GM04503 (cell line): ENCODE results near the gene NUDT6.

Experiments
- DNase-seq: peaks from one replicate; pipeline ENCODE4 v3.0.0-alpha.2; 2012; ENCODE audit warnings: low read depth

NUDT6 gene

DNA sequence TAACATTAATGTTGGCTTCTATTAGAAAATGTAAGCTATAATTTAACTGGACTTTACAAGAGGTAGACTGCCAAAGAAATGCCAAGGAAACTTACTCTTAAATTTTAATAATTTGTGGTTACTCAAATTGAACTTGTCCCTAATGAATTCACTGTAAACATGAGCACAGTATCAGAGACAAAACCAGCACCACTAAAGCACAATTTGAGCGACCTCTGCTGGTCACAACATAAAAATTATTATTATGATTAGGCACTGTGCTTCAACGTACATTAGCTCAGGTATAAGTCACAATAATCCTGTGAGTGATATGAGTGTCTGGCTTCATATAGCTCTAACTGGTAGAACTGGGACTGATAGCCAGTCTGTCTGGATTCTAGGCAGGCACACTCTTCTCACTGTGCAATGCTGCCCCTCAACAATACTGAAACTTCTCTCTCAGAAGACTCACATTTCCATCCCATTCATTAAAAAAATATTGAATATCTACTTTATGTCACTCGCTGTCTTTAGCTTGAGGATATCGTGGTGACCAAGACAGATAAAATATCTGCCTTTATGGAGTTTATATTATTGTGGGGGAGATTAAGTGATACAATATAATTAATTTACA lies 8.0 kb downstream of the NUDT6 start:
- no peak for DNase-seq

GRCh38 chr4:122912810-122913575 lies 9.4 kb downstream of the NUDT6 start:
- DNase-seq, result no peak

DNA sequence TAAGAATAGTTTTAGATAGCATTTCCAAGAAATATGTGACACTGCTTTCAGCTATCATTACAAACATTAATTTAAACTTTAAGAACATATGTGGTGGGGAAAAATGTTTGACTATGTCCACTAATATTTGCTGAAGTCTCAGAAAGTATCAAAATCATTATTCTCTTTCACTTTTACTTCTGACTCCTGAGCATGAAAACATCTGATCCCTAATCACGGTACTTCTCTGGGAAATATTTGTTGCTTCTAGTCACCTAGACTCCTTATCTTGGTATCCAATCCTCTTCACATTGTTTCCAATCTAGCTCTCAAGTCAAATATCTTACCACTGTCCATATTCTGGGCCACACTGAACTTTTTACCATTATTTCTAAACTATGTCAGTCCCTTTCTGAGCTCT lies 10.8 kb downstream of the NUDT6 start:
- DNase-seq, result no peak

DNA sequence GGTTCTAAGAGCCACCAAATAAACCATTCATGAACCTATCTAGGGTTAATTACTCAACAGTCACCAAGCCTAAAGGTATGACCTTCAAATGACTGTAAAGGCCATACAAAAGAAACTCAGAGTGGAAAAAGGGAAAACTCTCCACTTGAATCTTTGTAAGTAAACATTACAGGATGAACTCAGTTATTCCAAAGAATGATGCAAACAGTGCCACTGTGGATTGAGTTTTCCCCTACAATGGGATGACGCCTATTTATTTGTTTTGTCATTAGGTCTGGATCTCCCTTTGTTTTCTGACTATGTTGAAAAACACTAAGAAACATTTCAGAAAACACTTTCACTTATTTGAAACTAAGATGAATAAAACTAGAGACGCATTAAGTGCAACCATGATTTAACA lies 12.7 kb downstream of the NUDT6 start:
- DNase-seq, result no peak

GRCh38 chr4:122908223-122908622 lies 14.2 kb downstream of the NUDT6 start:
- no peak for DNase-seq

DNA sequence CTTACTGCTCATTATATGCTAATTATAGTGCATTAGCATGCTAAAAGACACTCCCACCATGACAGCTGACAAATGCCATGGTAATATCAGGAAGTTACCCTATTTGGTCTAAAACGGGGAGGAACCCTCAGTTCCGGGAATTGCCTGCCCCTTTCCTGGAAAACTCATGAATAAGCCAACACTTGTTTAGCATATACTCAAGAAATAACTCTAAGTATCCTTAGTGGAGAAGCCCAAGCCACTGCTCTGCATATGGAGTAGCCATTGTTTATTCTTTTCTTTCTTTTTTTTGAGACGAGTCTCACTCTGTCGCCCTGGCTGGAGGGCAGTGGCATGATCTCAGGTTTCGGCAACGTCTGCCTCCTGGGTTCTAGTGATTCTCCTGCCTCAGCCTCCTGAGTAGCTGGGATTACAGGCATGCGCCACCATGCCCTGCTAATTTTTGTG lies 15.5 kb downstream of the NUDT6 start:
- no peak for DNase-seq

DNA sequence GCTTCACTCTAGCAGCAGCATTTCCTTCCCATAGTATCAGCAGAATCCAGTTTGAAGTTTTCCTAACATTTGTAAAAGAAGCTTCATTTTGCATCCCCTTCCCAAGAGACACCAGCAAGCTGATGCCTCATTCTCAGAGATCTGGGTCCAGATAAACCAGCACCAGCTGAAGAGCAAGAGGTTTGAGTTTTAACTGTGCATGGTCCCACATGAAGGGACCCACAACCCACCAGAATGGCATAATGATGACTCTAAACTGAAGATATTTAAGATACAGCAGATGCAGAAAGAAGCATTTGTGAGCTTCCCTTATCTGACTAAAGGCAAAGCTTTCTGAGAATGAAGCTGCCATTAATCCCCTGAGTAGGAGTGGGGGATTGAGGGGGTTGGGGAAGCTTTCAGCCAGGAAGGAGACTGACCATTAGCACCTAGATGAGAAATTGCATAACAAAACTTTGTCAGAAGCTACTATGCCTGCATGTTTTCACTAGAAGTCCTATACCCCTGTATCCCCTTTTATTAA lies 18.6 kb downstream of the NUDT6 start:
- no peak for DNase-seq

GRCh38 chr4:122901247-122902010 lies 21.0 kb downstream of the NUDT6 start:
- DNase-seq, result no peak

DNA sequence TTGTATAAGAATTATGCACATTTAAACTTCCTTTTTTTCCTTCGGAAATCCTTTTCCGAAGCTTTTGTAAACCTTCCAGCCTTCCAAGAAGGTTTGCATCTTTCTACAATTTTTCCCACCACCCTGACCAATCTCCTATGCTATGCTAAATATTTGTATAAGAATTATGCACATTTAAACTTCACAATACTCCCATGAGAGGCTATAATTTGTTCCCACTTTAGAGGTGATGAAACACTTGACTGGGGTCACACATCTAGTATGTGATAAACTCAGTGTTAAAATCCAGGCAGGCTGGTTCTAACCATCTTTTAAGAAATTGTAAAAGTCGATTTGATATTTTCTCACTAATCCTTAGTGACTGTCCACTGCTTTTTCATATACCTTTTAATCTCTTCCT lies 22.1 kb downstream of the NUDT6 start:
- DNase-seq, result no peak

GRCh38 chr4:122899682-122900081 lies 22.7 kb downstream of the NUDT6 start:
- DNase-seq, result no peak

- DNase-seq, result peak; percentile 79
Measured at GRCh38 chr4:122898370-122899150, 23.8 kb downstream of the NUDT6 start.

GRCh38 chr4:122896270-122896669 lies 26.1 kb downstream of the NUDT6 start:
- DNase-seq, result no peak

DNA sequence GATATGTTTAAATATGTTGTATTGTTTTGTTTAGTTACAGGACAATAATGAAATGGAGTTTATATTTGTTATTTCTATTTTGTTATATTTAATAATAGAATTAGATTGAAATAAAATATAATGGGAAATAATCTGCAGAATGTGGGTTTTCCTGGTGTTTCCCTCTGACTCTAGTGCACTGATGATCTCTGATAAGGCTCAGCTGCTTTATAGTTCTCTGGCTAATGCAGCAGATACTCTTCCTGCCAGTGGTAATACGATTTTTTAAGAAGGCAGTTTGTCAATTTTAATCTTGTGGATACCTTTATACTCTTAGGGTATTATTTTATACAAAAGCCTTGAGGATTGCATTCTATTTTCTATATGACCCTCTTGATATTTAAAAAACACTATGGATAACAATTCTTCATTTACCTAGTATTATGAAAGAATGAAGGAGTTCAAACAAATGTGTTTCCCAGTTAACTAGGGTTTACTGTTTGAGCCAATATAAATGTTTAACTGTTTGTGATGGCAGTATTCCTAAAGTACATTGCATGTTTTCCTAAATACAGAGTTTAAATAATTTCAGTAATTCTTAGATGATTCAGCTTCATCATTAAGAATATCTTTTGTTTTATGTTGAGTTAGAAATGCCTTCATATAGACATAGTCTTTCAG lies 26.9 kb downstream of the NUDT6 start:
- no peak for DNase-seq

DNA sequence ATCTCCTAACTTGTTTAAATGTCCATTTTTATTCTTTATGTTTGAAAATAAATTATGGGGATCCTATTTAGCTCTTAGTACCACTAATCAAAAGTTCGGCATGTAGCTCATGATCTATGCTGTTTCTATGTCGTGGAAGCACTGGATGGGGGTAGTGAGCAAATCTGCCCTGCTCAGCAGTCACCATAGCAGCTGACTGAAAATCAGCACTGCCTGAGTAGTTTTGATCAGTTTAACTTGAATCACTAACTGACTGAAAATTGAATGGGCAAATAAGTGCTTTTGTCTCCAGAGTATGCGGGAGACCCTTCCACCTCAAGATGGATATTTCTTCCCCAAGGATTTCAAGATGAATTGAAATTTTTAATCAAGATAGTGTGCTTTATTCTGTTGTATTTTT lies 27.6 kb downstream of the NUDT6 start:
- no peak for DNase-seq

- DNase-seq, result no peak
Measured at GRCh38 chr4:122890147-122890795, 32.1 kb downstream of the NUDT6 start.

DNA sequence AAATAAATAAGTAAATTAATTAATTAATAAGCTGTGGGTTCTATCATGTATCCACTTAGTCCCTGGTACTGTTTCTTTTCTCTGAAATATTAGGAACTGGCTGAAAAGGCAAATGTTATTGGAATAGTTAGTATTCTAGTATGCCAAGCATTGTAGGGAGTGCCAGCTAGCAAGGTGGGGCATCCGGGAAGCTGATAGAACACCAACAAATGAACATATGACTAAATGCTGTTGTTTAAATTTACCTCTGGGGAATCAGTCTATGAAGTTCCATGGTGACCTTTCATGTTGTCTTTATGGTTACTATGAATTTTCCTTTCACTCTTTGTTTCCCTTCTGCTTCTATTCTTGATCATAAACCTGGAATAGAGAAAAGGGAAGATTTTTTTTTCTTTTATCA lies 32.7 kb downstream of the NUDT6 start:
- no peak for DNase-seq

- DNase-seq, result no peak
Measured at GRCh38 chr4:122884499-122884898, 37.9 kb downstream of the NUDT6 start.

- DNase-seq, result no peak
Measured at GRCh38 chr4:122882857-122883735, 39.3 kb downstream of the NUDT6 start.

- no peak for DNase-seq
Measured at GRCh38 chr4:122879001-122879400, 43.4 kb downstream of the NUDT6 start.

- no peak for DNase-seq
Measured at GRCh38 chr4:122876456-122876855, 45.9 kb downstream of the NUDT6 start.
